HCT116 (cell line): ENCODE measurements around the gene TDRD9.
"Not testable (repeated sequence)": the region's sequence is repeated elsewhere in the genome, so short reads cannot be mapped to it uniquely, and the experiment has no call there.

Source experiments
- JUND ChIP-seq: IDR thresholded peaks from 2 replicates; pipeline ENCODE4 v1.6.1; 2012
- MAX ChIP-seq: IDR thresholded peaks from 2 replicates; pipeline ENCODE4 v1.6.1; 2012
- POLR2A ChIP-seq: IDR thresholded peaks from 2 replicates; pipeline ENCODE4 v1.7.0; 2011; ENCODE audit warnings: borderline replicate concordance; ENCODE audit not compliant: insufficient read depth, insufficient read length; ENCODE audit errors: extremely low read depth
- POLR2AphosphoS5 ChIP-seq: IDR thresholded peaks from 2 replicates; pipeline ENCODE4 v1.6.1; 2011; ENCODE audit warnings: mild to moderate bottlenecking, low read depth, low read length, moderate library complexity
- RAD21 ChIP-seq: IDR thresholded peaks from 2 replicates; pipeline ENCODE4 v1.6.1; 2012; ENCODE audit warnings: low read depth, mild to moderate bottlenecking
- SP1 ChIP-seq: IDR thresholded peaks from 2 replicates; pipeline ENCODE4 v1.6.1; 2012; ENCODE audit warnings: low read depth
- TF ChIP-seq, protein P1 (sequence below): IDR thresholded peaks from 2 replicates; pipeline ENCODE4 v1.6.1; 2012; ENCODE audit warnings: low read depth
- TF ChIP-seq, protein P2 (sequence below), 3 experiments: fragments of 200-600 bp in 1 of 3; sonication (generic) in 1 of 3; IDR thresholded peaks in 2 of 3; conservative IDR thresholded peaks in 1 of 3; 2 replicates each; pipeline ENCODE4 v1.5.1; 2012 to 2017; ENCODE audit warnings: low read depth in 2 of 3, low read length in 2 of 3, antibody characterized with exemption in 1 of 3, borderline replicate concordance in 1 of 3, control low read depth in 1 of 3, mild to moderate bottlenecking in 1 of 3, mixed read lengths in 1 of 3, mixed run types in 1 of 3, moderate library complexity in 1 of 3; ENCODE audit not compliant: insufficient read depth in 1 of 3

- TF ChIP-seq, protein P1, sequence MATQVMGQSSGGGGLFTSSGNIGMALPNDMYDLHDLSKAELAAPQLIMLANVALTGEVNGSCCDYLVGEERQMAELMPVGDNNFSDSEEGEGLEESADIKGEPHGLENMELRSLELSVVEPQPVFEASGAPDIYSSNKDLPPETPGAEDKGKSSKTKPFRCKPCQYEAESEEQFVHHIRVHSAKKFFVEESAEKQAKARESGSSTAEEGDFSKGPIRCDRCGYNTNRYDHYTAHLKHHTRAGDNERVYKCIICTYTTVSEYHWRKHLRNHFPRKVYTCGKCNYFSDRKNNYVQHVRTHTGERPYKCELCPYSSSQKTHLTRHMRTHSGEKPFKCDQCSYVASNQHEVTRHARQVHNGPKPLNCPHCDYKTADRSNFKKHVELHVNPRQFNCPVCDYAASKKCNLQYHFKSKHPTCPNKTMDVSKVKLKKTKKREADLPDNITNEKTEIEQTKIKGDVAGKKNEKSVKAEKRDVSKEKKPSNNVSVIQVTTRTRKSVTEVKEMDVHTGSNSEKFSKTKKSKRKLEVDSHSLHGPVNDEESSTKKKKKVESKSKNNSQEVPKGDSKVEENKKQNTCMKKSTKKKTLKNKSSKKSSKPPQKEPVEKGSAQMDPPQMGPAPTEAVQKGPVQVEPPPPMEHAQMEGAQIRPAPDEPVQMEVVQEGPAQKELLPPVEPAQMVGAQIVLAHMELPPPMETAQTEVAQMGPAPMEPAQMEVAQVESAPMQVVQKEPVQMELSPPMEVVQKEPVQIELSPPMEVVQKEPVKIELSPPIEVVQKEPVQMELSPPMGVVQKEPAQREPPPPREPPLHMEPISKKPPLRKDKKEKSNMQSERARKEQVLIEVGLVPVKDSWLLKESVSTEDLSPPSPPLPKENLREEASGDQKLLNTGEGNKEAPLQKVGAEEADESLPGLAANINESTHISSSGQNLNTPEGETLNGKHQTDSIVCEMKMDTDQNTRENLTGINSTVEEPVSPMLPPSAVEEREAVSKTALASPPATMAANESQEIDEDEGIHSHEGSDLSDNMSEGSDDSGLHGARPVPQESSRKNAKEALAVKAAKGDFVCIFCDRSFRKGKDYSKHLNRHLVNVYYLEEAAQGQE = not testable (repeated sequence)
- not testable (repeated sequence) for TF ChIP-seq MAX, JUND, POLR2A, POLR2AphosphoS5, SP1
- TF ChIP-seq RAD21 = peak; percentile 78
- TF ChIP-seq, protein P2, sequence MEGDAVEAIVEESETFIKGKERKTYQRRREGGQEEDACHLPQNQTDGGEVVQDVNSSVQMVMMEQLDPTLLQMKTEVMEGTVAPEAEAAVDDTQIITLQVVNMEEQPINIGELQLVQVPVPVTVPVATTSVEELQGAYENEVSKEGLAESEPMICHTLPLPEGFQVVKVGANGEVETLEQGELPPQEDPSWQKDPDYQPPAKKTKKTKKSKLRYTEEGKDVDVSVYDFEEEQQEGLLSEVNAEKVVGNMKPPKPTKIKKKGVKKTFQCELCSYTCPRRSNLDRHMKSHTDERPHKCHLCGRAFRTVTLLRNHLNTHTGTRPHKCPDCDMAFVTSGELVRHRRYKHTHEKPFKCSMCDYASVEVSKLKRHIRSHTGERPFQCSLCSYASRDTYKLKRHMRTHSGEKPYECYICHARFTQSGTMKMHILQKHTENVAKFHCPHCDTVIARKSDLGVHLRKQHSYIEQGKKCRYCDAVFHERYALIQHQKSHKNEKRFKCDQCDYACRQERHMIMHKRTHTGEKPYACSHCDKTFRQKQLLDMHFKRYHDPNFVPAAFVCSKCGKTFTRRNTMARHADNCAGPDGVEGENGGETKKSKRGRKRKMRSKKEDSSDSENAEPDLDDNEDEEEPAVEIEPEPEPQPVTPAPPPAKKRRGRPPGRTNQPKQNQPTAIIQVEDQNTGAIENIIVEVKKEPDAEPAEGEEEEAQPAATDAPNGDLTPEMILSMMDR (IDR thresholded peaks at IDR 0.05 in 2 of 3, conservative IDR thresholded peaks at IDR 0.05 in 1 of 3; ENCODE audit: borderline replicate concordance in 1 of 3, insufficient read depth in 1 of 3, low read depth in 2 of 3, low read length in 2 of 3) = peak; percentile 43 to 59 (median 46); a peak in 5 of 6 replicates
These were observed 52.5 kb downstream of the TDRD9 start for GRCh38 chr14:103980623-103981238.
